K562 (cell line): ENCODE results near the gene UQCRC2. TPM values are rescaled to one million over a fixed set of nuclear protein-coding genes. Genes with fewer than 3 reads are reported as not detected.

ENCODE experiments used
- ATAC-seq: fragments of 200-7000 bp; cut with Tn5 transposase; 3 replicates; pipeline ENCODE4 v1.9.1; 2020; ENCODE audit warnings: moderate library complexity
- BruUV-seq: library from RNA; stranded (reverse); fragments of 400-500 nt; replicated peaks from 2 replicates; lab custom pipeline; 2021; lab: Mats Ljungman, UMichigan
- CTCF ChIA-PET: fragments of 300-600 bp; formaldehyde crosslinking; extraction: SDS; loops from one replicate; lab custom pipeline; 2021; ENCODE audit warnings: low intra/inter-chr PET ratio; lab: Yijun Ruan, JAX
- POLR2A ChIA-PET: fragments of 300-600, 350-650 bp; sonication (Branson Sonifier 250); formaldehyde crosslinking; extraction: SDS; loops from one replicate; lab custom pipeline; 2021; ENCODE audit warnings: antibody characterized with exemption, inconsistent platforms; lab: Yijun Ruan, JAX
- DNase-seq, 4 experiments: peaks; one replicate each; pipeline versions ENCODE4 v3.0.0 to v3.0.0-alpha.2; 2011 to 2018; ENCODE audit warnings: low spot score in 3 of 4, mixed read lengths in 3 of 4; ENCODE audit errors: extremely low read depth in 1 of 4
- FAIRE-seq: peaks from 2 replicates; lab custom pipeline; 2011; peaks lifted over from hg19 to GRCh38; lab: Jason Lieb, UNC
- H2AFZ ChIP-seq: 2 replicates; pipeline ENCODE4 v1.6.0; 2011; ENCODE audit warnings: low read depth, low read length, control low read depth, inconsistent platforms
- H3K27ac ChIP-seq: fragments of 200-600 bp; 3 replicates; pipeline ENCODE4 v1.8.0; 2011; ENCODE audit warnings: low read depth, mild to moderate bottlenecking, control low read depth, inconsistent platforms, low read length, moderate library complexity, mixed read lengths; ENCODE audit errors: extremely low read depth
- H3K27me3 ChIP-seq, 2 experiments: fragments of 300-600 bp in 1 of 2; 2 replicates in 1 of 2; 3 replicates in 1 of 2; pipeline versions ENCODE4 v1.6.0 to v1.8.0; 2011; ENCODE audit warnings: inconsistent platforms in 2 of 2, low read length in 2 of 2, mild to moderate bottlenecking in 1 of 2, mixed read lengths in 1 of 2, moderate library complexity in 1 of 2; ENCODE audit not compliant: control insufficient read depth in 2 of 2, insufficient read depth in 2 of 2
- H3K36me3 ChIP-seq: fragments of 300-600 bp; 3 replicates; pipeline ENCODE4 v1.8.0; 2011; ENCODE audit warnings: mild to moderate bottlenecking, low read length, inconsistent platforms; ENCODE audit not compliant: control insufficient read depth, insufficient read depth
- H3K4me1 ChIP-seq, 2 experiments: fragments of 200-600 bp in 1 of 2; replicated peaks in 1 of 2; 2 replicates in 1 of 2; 3 replicates in 1 of 2; pipeline versions ENCODE4 v1.5.1 to v1.8.0; 2011; ENCODE audit warnings: inconsistent platforms in 2 of 2, low read length in 2 of 2, mild to moderate bottlenecking in 1 of 2, mixed read lengths in 1 of 2, moderate library complexity in 1 of 2; ENCODE audit not compliant: control insufficient read depth in 2 of 2, insufficient read depth in 2 of 2
- H3K4me2 ChIP-seq: 2 replicates; pipeline ENCODE4 v1.6.1; 2011; ENCODE audit warnings: low read length, control low read depth, inconsistent platforms, mixed read lengths; ENCODE audit not compliant: insufficient read depth
- H3K4me3 ChIP-seq: fragments of 200-600 bp; sonication (generic), shearing (Covaris generic); 2 replicates; pipeline ENCODE4 v1.5.1; 2016; ENCODE audit warnings: control low read depth, inconsistent platforms
- H3K79me2 ChIP-seq: fragments of 200-600 bp; 3 replicates; pipeline ENCODE4 v1.8.0; 2011; ENCODE audit warnings: low read length, inconsistent platforms; ENCODE audit not compliant: control insufficient read depth, insufficient read depth
- H3K9ac ChIP-seq, 2 experiments: 2 replicates each; pipeline versions ENCODE4 v1.6.0 to v1.6.1; 2011; ENCODE audit warnings: low read depth in 2 of 2, low read length in 2 of 2, control low read depth in 1 of 2, inconsistent platforms in 1 of 2, mild to moderate bottlenecking in 1 of 2, mixed read lengths in 1 of 2; ENCODE audit not compliant: insufficient read depth in 1 of 2
- H3K9me1 ChIP-seq: one replicate; pipeline ENCODE4 v1.6.0; 2011; ENCODE audit warnings: inconsistent platforms, mild to moderate bottlenecking, low read length, moderate library complexity; ENCODE audit not compliant: control insufficient read depth, insufficient read depth
- H3K9me3 ChIP-seq: replicated peaks from 2 replicates; pipeline ENCODE4 v1.5.1; 2011; ENCODE audit warnings: low read depth, low read length, inconsistent platforms; ENCODE audit not compliant: control insufficient read depth, insufficient read depth
- H4K20me1 ChIP-seq: replicated peaks from 2 replicates; pipeline ENCODE4 v1.6.1; 2011; ENCODE audit warnings: low read length, inconsistent platforms, mixed read lengths; ENCODE audit not compliant: control insufficient read depth, insufficient read depth
- IRF2 ChIP-seq: sonication (generic); formaldehyde crosslinking; IDR thresholded peaks from 2 replicates; pipeline ENCODE4 v1.8.1; 2022; ENCODE audit warnings: mild to moderate bottlenecking, missing genetic modification reagents
- PURB ChIP-seq: sonication (generic); formaldehyde crosslinking; IDR thresholded peaks from 2 replicates; pipeline ENCODE4 v1.9.0; 2021; ENCODE audit warnings: low read depth, mild to moderate bottlenecking, missing genetic modification reagents
- XRCC3 ChIP-seq: fragments of 450-650 bp; IDR thresholded peaks from 2 replicates; pipeline ENCODE4 v1.6.1; 2017; ENCODE audit warnings: mild to moderate bottlenecking, moderate library complexity
- ZBTB17 ChIP-seq: fragments of 450-650 bp; formaldehyde crosslinking; IDR thresholded peaks from 2 replicates; pipeline ENCODE4 v1.4.0; 2020; ENCODE audit warnings: mild to moderate bottlenecking
- ZBTB5 ChIP-seq: fragments of 450-650 bp; IDR thresholded peaks from 2 replicates; pipeline ENCODE4 v1.6.1; 2017; ENCODE audit warnings: antibody characterized with exemption
- ZFP91 ChIP-seq: sonication (generic); formaldehyde crosslinking; IDR thresholded peaks from 2 replicates; pipeline ENCODE4 v1.8.0; 2022; ENCODE audit warnings: mild to moderate bottlenecking, missing genetic modification reagents
- WGBS: fragments of 100-300 bp; shearing (Covaris generic); methylation state at CpG from one replicate; pipeline ENCODE4 v1.1.6; 2016; ENCODE audit warnings: low coverage, mixed read lengths; ENCODE audit not compliant: insufficient coverage; ENCODE audit errors: missing lambda C conversion rate; 5-methylcytosine and 5-hydroxymethylcytosine counted together
- in situ Hi-C: fragments of 300-500 bp; cut with MboI; formaldehyde crosslinking; loops from 4 replicates; pipeline ENCODE4 v1.15.0; 2018; ENCODE audit warnings: inconsistent platforms, mixed read lengths
- intact Hi-C: fragments of 100-400 bp; cut with micrococcal nuclease; formaldehyde crosslinking; loops from 2 replicates; pipeline ENCODE4 v1.14.2; 2022
- polyA plus RNA-seq, 8 experiments: library from polyadenylated mRNA; depleted of rRNA in 4 of 8; stranded (reverse) in 5 of 8; unstranded in 3 of 8; fragments of >200 nt; fragmentation: Nextera tagmentation in 2 of 8; fragmentation: Illumina TruSeq in 1 of 8; extraction: Ambion mirVana in 2 of 8; extraction: Trizol in 1 of 8; gene quantifications; 2 replicates each; pipeline versions ENCODE4 v1.2.1 to v1.2.3, GENCODE V29; 2011 to 2014; ENCODE audit warnings: inconsistent platforms in 1 of 8, missing spikeins in 1 of 8
- total RNA-seq, 7 experiments: library from RNA; depleted of rRNA in 6 of 7; stranded (reverse); fragments of >200 nt in 6 of 7; fragmentation: Illumina TruSeq in 2 of 7; extraction: Trizol in 2 of 7; gene quantifications; 2 replicates each; pipeline versions ENCODE4 v1.2.1 to v1.2.3, GENCODE V29; 2011 to 2021; ENCODE audit warnings: low replicate concordance in 1 of 7

The UQCRC2 gene
- total and polyA plus RNA-seq, 9 of the 15 experiments (the other 6 are each of a cell fraction or from before 2014, with no cell fraction given) = 177 to 516 (median 319) TPM

- Histone ChIP-seq H3K36me3 (peaks cover 98% of the 10 kb centered on the region), H3K27me3 (no peaks in the 10 kb centered on the region), H3K79me2 (no peaks in the 10 kb centered on the region), H3K4me3 (no peak overlapping the region), H3K27ac (no peak overlapping the region), H3K9me1 (no peaks in the 10 kb centered on the region), H4K20me1 (no peaks in the 10 kb centered on the region), H2AFZ (no peak overlapping the region), H3K4me1 (no peaks in the 10 kb centered on the region), H3K9me3 (no peaks in the 10 kb centered on the region), H3K4me2 (no peak overlapping the region), H3K9ac (no peak overlapping the region)
- no peak for FAIRE-seq
- ChIA-PET POLR2A (interaction anchor here (0.7 to 2.6 kb wide), 3 partner anchors 10 to 15 kb away, joined by 3 to 10 read pairs (median 7); no protein-coding TSS in a partner anchor), CTCF (no interaction called here)
- DNase-seq = no peak
- intact Hi-C loops (no loop called here), in situ Hi-C loops (no loop called here)
- no TSS peak for BruUV-seq
- no peak for ATAC-seq
- WGBS = 90% methylated on average over 4 of the region's 4 CpGs
- no peak for TF ChIP-seq ZFP91 (CRISPR knock-in tag)
- no peak for TF ChIP-seq ZBTB17 (CRISPR knock-in tag)
- no peak for TF ChIP-seq IRF2 (CRISPR knock-in tag)
- no peak for TF ChIP-seq ZBTB5
- TF ChIP-seq PURB (CRISPR knock-in tag) = no peak
- no peak for TF ChIP-seq XRCC3
- TF ChIP-seq, all 486 proteins: peak for 0
Measured at GRCh38 chr16:21980032-21980431, 26.9 kb downstream of the UQCRC2 start.
